Endothelial cell of umbilical vein (primary cell): ENCODE data around the gene HSPA12A. TPM values are rescaled to one million over a fixed set of nuclear protein-coding genes. Genes with fewer than 3 reads are reported as not detected.

Experiments
- BruUV-seq: library from RNA; stranded (reverse); fragments of 400-500 nt; replicated peaks from 2 replicates; lab custom pipeline; 2021; lab: Mats Ljungman, UMichigan
- CTCF ChIA-PET: fragments of 300-600, 350-600 bp; sonication (Branson Sonifier 250); formaldehyde crosslinking; loops from one replicate; lab custom pipeline; 2021; ENCODE audit warnings: antibody characterized with exemption, inconsistent platforms; lab: Charles Lee
- POLR2A ChIA-PET: fragments of 300-600, 350-600 bp; sonication (Branson Sonifier 250); formaldehyde crosslinking; loops from one replicate; lab custom pipeline; 2021; ENCODE audit warnings: antibody characterized with exemption, inconsistent platforms; lab: Charles Lee
- DNase-seq: peaks from one replicate; pipeline ENCODE4 v3.0.0-alpha.2; 2011; ENCODE audit warnings: low read depth, low spot score
- FAIRE-seq: peaks from 2 replicates; lab custom pipeline; 2011; peaks lifted over from hg19 to GRCh38; lab: Jason Lieb, UNC
- H2AFZ ChIP-seq: 2 replicates; pipeline ENCODE4 v1.6.0; 2012; ENCODE audit warnings: low read depth, low read length, control low read depth, inconsistent platforms
- H3K27ac ChIP-seq: 2 replicates; pipeline ENCODE4 v1.5.1; 2011; ENCODE audit warnings: low read depth, mild to moderate bottlenecking, control low read depth, low read length, moderate library complexity; ENCODE audit not compliant: insufficient read depth
- H3K27me3 ChIP-seq, 2 experiments: 2 replicates each; pipeline versions ENCODE4 v1.6.0 to v1.6.1; 2011; ENCODE audit warnings: low read length in 2 of 2, mixed read lengths in 1 of 2; ENCODE audit not compliant: control insufficient read depth in 2 of 2, insufficient read depth in 2 of 2
- H3K36me3 ChIP-seq, 2 experiments: 2 replicates in 1 of 2; 3 replicates in 1 of 2; pipeline ENCODE4 v1.5.1; 2011; ENCODE audit warnings: low read length in 2 of 2, mild to moderate bottlenecking in 1 of 2, moderate library complexity in 1 of 2; ENCODE audit not compliant: control insufficient read depth in 2 of 2, insufficient read depth in 2 of 2; ENCODE audit errors: extremely low read depth in 1 of 2
- H3K4me1 ChIP-seq: 3 replicates; pipeline ENCODE4 v1.5.1; 2011; ENCODE audit warnings: mild to moderate bottlenecking, low read length; ENCODE audit not compliant: control insufficient read depth, insufficient read depth; ENCODE audit errors: extremely low read depth
- H3K4me2 ChIP-seq: 2 replicates; pipeline ENCODE4 v1.6.1; 2011; ENCODE audit warnings: low read length, control low read depth, mixed read lengths; ENCODE audit not compliant: insufficient read depth
- H3K4me3 ChIP-seq, 3 experiments: fragments of 200-600 bp in 1 of 3; sonication (generic), shearing (Covaris generic) in 1 of 3; replicated peaks in 1 of 3; 2 replicates each; pipeline ENCODE4 v1.5.1; 2011 to 2016; ENCODE audit warnings: control low read depth in 3 of 3, low read length in 3 of 3, mild to moderate bottlenecking in 2 of 3, inconsistent platforms in 1 of 3, low read depth in 1 of 3, moderate library complexity in 1 of 3; ENCODE audit not compliant: insufficient read depth in 1 of 3
- H3K79me2 ChIP-seq: 2 replicates; pipeline ENCODE4 v1.6.0; 2012; ENCODE audit warnings: low read length, inconsistent platforms; ENCODE audit not compliant: control insufficient read depth, insufficient read depth
- H3K9ac ChIP-seq: replicated peaks from 2 replicates; pipeline ENCODE3; 2011; ENCODE audit warnings: low read length, control low read depth; ENCODE audit not compliant: insufficient read depth; ENCODE audit errors: extremely low read depth
- H3K9me1 ChIP-seq: replicated peaks from 3 replicates; pipeline ENCODE4 v1.6.0; 2011; ENCODE audit warnings: mild to moderate bottlenecking, low read length; ENCODE audit not compliant: control insufficient read depth, insufficient read depth; ENCODE audit errors: extremely low read depth
- H3K9me3 ChIP-seq: replicated peaks from 2 replicates; pipeline ENCODE4 v1.5.1; 2012; ENCODE audit warnings: low read length, inconsistent platforms; ENCODE audit not compliant: control insufficient read depth, insufficient read depth
- H4K20me1 ChIP-seq: replicated peaks from 2 replicates; pipeline ENCODE3; 2011; ENCODE audit warnings: mild to moderate bottlenecking, low read length; ENCODE audit not compliant: control insufficient read depth, insufficient read depth; ENCODE audit errors: extremely low read depth
- EZH2 ChIP-seq: IDR thresholded peaks from 2 replicates; pipeline ENCODE4 v1.6.1; 2012; ENCODE audit warnings: borderline replicate concordance, low read depth, mild to moderate bottlenecking, moderate library complexity, low read length, inconsistent platforms; ENCODE audit not compliant: severe bottlenecking
- FOS ChIP-seq: IDR thresholded peaks from 2 replicates; pipeline ENCODE4 v1.6.1; 2011; ENCODE audit warnings: mild to moderate bottlenecking, low read length, moderate library complexity, borderline replicate concordance; ENCODE audit not compliant: insufficient read depth
- GATA2 ChIP-seq: IDR thresholded peaks from 2 replicates; pipeline ENCODE4 v1.7.0; 2011; ENCODE audit warnings: low read depth, mild to moderate bottlenecking, moderate library complexity, mixed read lengths, low read length; ENCODE audit not compliant: insufficient read length, insufficient read depth
- JUN ChIP-seq: IDR thresholded peaks from 2 replicates; pipeline ENCODE4 v1.6.1; 2011; ENCODE audit warnings: borderline replicate concordance, low read depth; ENCODE audit not compliant: insufficient read length, insufficient read depth
- MAX ChIP-seq: IDR thresholded peaks from 2 replicates; pipeline ENCODE4 v1.6.1; 2011; ENCODE audit not compliant: insufficient read depth, insufficient read length
- MYC ChIP-seq: IDR thresholded peaks from one replicate; pipeline ENCODE4 v1.6.1; 2011; ENCODE audit warnings: mild to moderate bottlenecking, low read depth, low read length
- POLR2A ChIP-seq: IDR thresholded peaks from 2 replicates; pipeline ENCODE4 v1.6.1; 2012; ENCODE audit warnings: low read depth, mild to moderate bottlenecking, control low read depth, low read length
- POLR2AphosphoS5 ChIP-seq: IDR thresholded peaks from 2 replicates; pipeline ENCODE4 v1.6.1; 2012; ENCODE audit warnings: low read depth, mild to moderate bottlenecking, control low read depth, low read length, moderate library complexity; ENCODE audit not compliant: insufficient read depth
- dilution Hi-C: fragments of 300-500 bp; cut with MboI; formaldehyde crosslinking; loops from one replicate; pipeline ENCODE4 v1.15.0; 2019; ENCODE audit warnings: low sequenced_read_pairs; ENCODE audit not compliant: extremely low pct_ligation_motif_present
- intact Hi-C: fragments of 100-400 bp; cut with micrococcal nuclease; formaldehyde crosslinking; loops from one replicate; pipeline ENCODE4 v1.10.0; 2022
- polyA plus RNA-seq, 4 experiments: library from polyadenylated mRNA; depleted of rRNA in 3 of 4; stranded (reverse) in 3 of 4; unstranded in 1 of 4; fragments of >200 nt; gene quantifications; 2 replicates each; pipeline versions ENCODE4 v1.2.1 to v1.2.3, GENCODE V29; 2011 to 2012; ENCODE audit warnings: missing spikeins in 1 of 4
- total RNA-seq: library from RNA; stranded (reverse); gene quantifications from 2 replicates; pipeline ENCODE4 v1.2.3, GENCODE V29; 2021
- TF ChIP-seq, protein P1 (sequence below), 2 donors: IDR thresholded peaks; 1 replicate in 1 of 2; 2 replicates in 1 of 2; pipeline ENCODE4 v1.5.1; 2011; ENCODE audit warnings: low read length in 2 of 2, mild to moderate bottlenecking in 2 of 2, moderate library complexity in 2 of 2, control low read depth in 1 of 2, inconsistent platforms in 1 of 2, low read depth in 1 of 2; ENCODE audit not compliant: insufficient read depth in 1 of 2; ENCODE audit errors: extremely low read depth in 1 of 2

HSPA12A gene
- total and polyA plus RNA-seq, 2 donors (not counting 3 experiments of a cell fraction or from before 2014, with no cell fraction given), result 0.22 to 0.29 TPM

DNA sequence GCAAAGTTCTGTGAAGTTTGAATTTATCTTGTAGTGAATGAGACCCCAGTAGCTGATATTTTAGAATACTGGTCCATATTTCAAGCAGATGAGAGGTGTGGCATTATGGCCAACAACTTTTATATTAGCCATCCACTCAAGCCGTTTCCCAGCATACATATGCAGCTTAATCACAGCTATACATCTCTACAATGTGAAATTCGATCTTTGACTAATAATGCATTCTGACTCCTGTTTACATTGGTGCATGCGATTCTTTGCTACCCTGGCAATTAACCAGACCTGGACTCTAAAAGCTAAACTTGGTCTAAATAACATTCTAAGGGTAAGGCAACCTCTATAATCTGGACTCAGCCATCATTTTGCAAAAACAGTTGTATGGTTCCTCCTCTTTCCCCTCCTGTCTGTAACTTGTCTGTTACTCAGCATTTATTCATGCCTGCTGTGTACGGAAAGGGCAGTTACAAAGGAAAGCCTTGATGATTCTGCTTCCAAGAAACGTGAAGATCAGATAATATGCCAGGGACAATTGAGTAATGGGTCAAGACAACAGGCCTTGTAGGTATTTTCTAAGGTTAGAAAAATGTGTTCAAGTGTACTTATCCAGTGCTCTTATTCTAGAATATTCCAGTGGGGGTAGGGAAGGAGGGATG lies 71.0 kb downstream of the HSPA12A start:
- ChIA-PET POLR2A (no interaction called here), CTCF (no interaction called here)
- Histone ChIP-seq H3K36me3 (no peaks in the 10 kb centered on the region), H3K79me2 (no peaks in the 10 kb centered on the region), H3K4me1 (no peaks in the 10 kb centered on the region), H3K27ac (no peak overlapping the region), H2AFZ (no peak overlapping the region), H4K20me1 (no peaks in the 10 kb centered on the region), H3K4me3 (no peak overlapping the region), H3K9me1 (no peaks in the 10 kb centered on the region), H3K9me3 (no peaks in the 10 kb centered on the region), H3K9ac (no peak overlapping the region), H3K27me3 (no peaks in the 10 kb centered on the region), H3K4me2 (no peak overlapping the region)
- no TSS peak for BruUV-seq
- TF ChIP-seq FOS (no peak), GATA2 (no peak), MAX (no peak)
- intact Hi-C loops, result no loop called here
- DNase-seq (no peak), FAIRE-seq (no peak)
- dilution Hi-C loops, result no loop called here

GRCh38 chr10:116670706-116671105 lies 71.7 kb downstream of the HSPA12A start:
- H3K36me3 ChIP-seq, result no peaks in the 10 kb centered on the region
- H3K9me1 ChIP-seq, result no peaks in the 10 kb centered on the region
- no peaks in the 10 kb centered on the region for H3K79me2 ChIP-seq
- no peak overlapping the region for H3K4me2 ChIP-seq
- ChIA-PET CTCF (no interaction called here), POLR2A (no interaction called here)
- H3K27ac ChIP-seq, result no peak overlapping the region
- H3K9me3 ChIP-seq, result no peaks in the 10 kb centered on the region
- intact Hi-C loops (no loop called here), dilution Hi-C loops (no loop called here)
- no peak overlapping the region for H3K9ac ChIP-seq
- TF ChIP-seq, protein P1, sequence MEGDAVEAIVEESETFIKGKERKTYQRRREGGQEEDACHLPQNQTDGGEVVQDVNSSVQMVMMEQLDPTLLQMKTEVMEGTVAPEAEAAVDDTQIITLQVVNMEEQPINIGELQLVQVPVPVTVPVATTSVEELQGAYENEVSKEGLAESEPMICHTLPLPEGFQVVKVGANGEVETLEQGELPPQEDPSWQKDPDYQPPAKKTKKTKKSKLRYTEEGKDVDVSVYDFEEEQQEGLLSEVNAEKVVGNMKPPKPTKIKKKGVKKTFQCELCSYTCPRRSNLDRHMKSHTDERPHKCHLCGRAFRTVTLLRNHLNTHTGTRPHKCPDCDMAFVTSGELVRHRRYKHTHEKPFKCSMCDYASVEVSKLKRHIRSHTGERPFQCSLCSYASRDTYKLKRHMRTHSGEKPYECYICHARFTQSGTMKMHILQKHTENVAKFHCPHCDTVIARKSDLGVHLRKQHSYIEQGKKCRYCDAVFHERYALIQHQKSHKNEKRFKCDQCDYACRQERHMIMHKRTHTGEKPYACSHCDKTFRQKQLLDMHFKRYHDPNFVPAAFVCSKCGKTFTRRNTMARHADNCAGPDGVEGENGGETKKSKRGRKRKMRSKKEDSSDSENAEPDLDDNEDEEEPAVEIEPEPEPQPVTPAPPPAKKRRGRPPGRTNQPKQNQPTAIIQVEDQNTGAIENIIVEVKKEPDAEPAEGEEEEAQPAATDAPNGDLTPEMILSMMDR (IDR thresholded peaks at IDR 0.05; ENCODE audit: extremely low read depth in 1 of 2, insufficient read depth in 1 of 2, low read depth in 1 of 2, low read length in 2 of 2), result no peak
- TF ChIP-seq JUN (no peak), EZH2 (no peak), POLR2A (no peak), POLR2AphosphoS5 (no peak), FOS (no peak), MAX (no peak), GATA2 (no peak), MYC (no peak)
- H2AFZ ChIP-seq, result no peak overlapping the region
- H4K20me1 ChIP-seq, result no peaks in the 10 kb centered on the region
- no peak overlapping the region for H3K4me3 ChIP-seq
- FAIRE-seq (no peak), DNase-seq (no peak)
- no peaks in the 10 kb centered on the region for H3K4me1 ChIP-seq
- no peaks in the 10 kb centered on the region for H3K27me3 ChIP-seq
- no TSS peak for BruUV-seq
